Measurements from ENCODE around the gene LIME1. TPM values are rescaled to one million over a fixed set of nuclear protein-coding genes. Genes with fewer than 3 reads are reported as not detected.

LIME1 gene
- total and polyA plus RNA-seq, 2 of the 4 experiments (the other 2 are of a cell fraction), result 0.36 to 7.8 TPM

DNA sequence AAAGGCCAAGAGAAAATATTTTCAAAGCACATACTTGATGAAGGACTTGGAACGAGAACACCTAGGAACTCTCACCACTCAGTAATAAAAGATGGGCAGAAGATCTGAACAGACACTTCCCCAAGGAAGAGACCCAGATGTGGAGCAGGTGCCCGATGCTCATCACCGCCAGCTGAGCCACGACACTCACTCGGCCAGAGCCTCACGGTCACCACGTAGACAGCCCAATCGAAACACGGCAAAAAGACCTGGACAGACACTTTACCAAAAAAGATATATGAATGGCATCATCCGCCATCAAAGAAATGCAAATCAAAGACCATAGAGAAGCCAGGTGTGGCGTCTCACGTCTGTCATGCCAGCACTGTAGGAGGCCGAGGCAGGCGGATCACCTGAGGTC, 44.7 kb downstream of the LIME1 start:
- intact Hi-C loops (cut with micrococcal nuclease), result no loop called here
- 80% methylated on average over 1 of the region's 14 CpGs; no CpG with 5 or more reads in 1 of the 2 experiments for WGBS, 2 experiments (ENCODE audit: extremely low coverage in 2 of 2, insufficient read length in 1 of 2)
- H3K9me1 ChIP-seq (ENCODE audit: insufficient read depth, low read length), result no peaks in the 10 kb centered on the region

More for the DNA sequence above, 44.7 kb downstream of the LIME1 start:
- in situ Hi-C loops (cut with MboI; ENCODE audit: low sequenced_read_pairs) (loop anchor here (5.0 kb wide), 1 partner anchor 76 kb away; no protein-coding TSS in a partner anchor), dilution Hi-C loops (cut with HindIII; ENCODE audit: low sequenced_read_pairs, unreplicated experiment) (no loop called here)
- ATAC-seq (ENCODE audit: low read depth), result no peak
- Histone ChIP-seq H2AK9ac (replicated peaks; ENCODE audit: low read depth, low read length, poor library complexity) (no peak overlapping the region), H3K27me3 (ENCODE audit: control insufficient read depth, insufficient read depth, low read length) (no peaks in the 10 kb centered on the region), H3K4me1 (ENCODE audit: control insufficient read depth, insufficient read depth, low read length) (no peaks in the 10 kb centered on the region), H3K9ac (ENCODE audit: low read depth, low read length) (no peak overlapping the region), H3K14ac (replicated peaks; ENCODE audit: low read depth, low read length) (no peak overlapping the region), H2AFZ (replicated peaks; ENCODE audit: low read length, poor library complexity) (no peak overlapping the region), H3K18ac (ENCODE audit: low read depth, low read length) (no peak overlapping the region), H3K36me3 (ENCODE audit: control insufficient read depth, insufficient read depth, low read length) (no peaks in the 10 kb centered on the region), H3K79me1 (ENCODE audit: low read depth in 1 of 2, low read length in 2 of 2) (peaks cover 4 to 39% of the 10 kb centered on the region in 2 experiments), H2BK120ac (ENCODE audit: low read depth, low read length) (no peak overlapping the region), H4K8ac (ENCODE audit: low read depth in 2 of 2, low read length in 2 of 2) (no peak overlapping the region), H2BK20ac (ENCODE audit: low read depth, low read length) (no peak overlapping the region), H3K23ac (ENCODE audit: low read depth, low read length) (no peak overlapping the region), H4K91ac (ENCODE audit: insufficient read depth, low read depth, low read length) (no peak overlapping the region), H2BK15ac (ENCODE audit: low read depth, low read length) (no peak overlapping the region), H3K4me2 (ENCODE audit: low read depth, low read length) (no peak overlapping the region), H4K5ac (ENCODE audit: low read depth, low read length) (no peak overlapping the region), H2AK5ac (ENCODE audit: low read depth, low read length) (no peak overlapping the region), H3K27ac (ENCODE audit: insufficient read depth, low read length) (no peak overlapping the region), H3K56ac (ENCODE audit: extremely low read depth, insufficient read depth, low read length) (no peak overlapping the region), H4K20me1 (ENCODE audit: insufficient read depth, low read length) (peaks cover 23% of the 10 kb centered on the region), H3K9me3 (ENCODE audit: control insufficient read depth, insufficient read depth, low read length) (no peaks in the 10 kb centered on the region), H2BK5ac (ENCODE audit: low read depth, low read length, poor library complexity, severe bottlenecking) (no peak overlapping the region), H3K4ac (ENCODE audit: low read depth, low read length) (no peak overlapping the region), H3K4me3 (ENCODE audit: insufficient read depth, low read depth, low read length) (no peak overlapping the region)
- POLR2A ChIA-PET (ENCODE audit: unreplicated experiment), result no interaction called here
- no peak for DNase-seq
- CTCF ChIA-PET, result no interaction called here
- BruUV-seq (replicated peaks), result no TSS peak
- no peak for TF ChIP-seq MAZ (IDR thresholded peaks at IDR 0.05; ENCODE audit: borderline replicate concordance, low read depth, low read length)
- no peak for TF ChIP-seq RFX5 (IDR thresholded peaks at IDR 0.05; ENCODE audit: low read depth, low read length)
- no peak for TF ChIP-seq RAD21 (IDR thresholded peaks at IDR 0.05; ENCODE audit: low read length)

Measured in IMR-90 (cell line).